SK-N-SH (cell line): ENCODE results near the gene CFAP92.

Experiments
- FOXJ3 ChIP-seq: sonication (generic); formaldehyde crosslinking; IDR thresholded peaks from 2 replicates; pipeline ENCODE4 v1.5.1; 2020; ENCODE audit warnings: mild to moderate bottlenecking, missing genetic modification reagents
- GATA2 ChIP-seq: sonication (generic); formaldehyde crosslinking; IDR thresholded peaks from 2 replicates; pipeline ENCODE4 v1.5.0; 2020; ENCODE audit warnings: mild to moderate bottlenecking, missing genetic modification reagents
- MAX ChIP-seq: IDR thresholded peaks from 2 replicates; pipeline ENCODE4 v1.4.0; 2012; ENCODE audit warnings: low read depth
- RXRA ChIP-seq: IDR thresholded peaks from 2 replicates; pipeline ENCODE4 v1.4.0; 2012; ENCODE audit warnings: low read depth, mild to moderate bottlenecking, borderline replicate concordance

GRCh38 chr3:129023008-129023358, 29.1 kb upstream of the CFAP92 start:
- no peak for TF ChIP-seq MAX
- TF ChIP-seq FOXJ3 (CRISPR knock-in tag) = no peak
- no peak for TF ChIP-seq GATA2 (CRISPR knock-in tag)
- no peak for TF ChIP-seq RXRA
